AG20443 (cell line): Measurements from ENCODE around the gene OR8K3.

Experiments used
- DNase-seq: peaks from one replicate; pipeline ENCODE4 v3.0.0; 2012; ENCODE audit warnings: low spot score, mixed read lengths

OR8K3 gene

GRCh38 chr11:56314844-56315243, at the start of gene OR8K3:
OR8K3 (plus strand) TSS chr11:56315144; CDS start chr11:56318307, 3,163 bp downstream.
- no peak for DNase-seq

- no peak for DNase-seq
Observed at GRCh38 chr11:56271092-56271491, 43.9 kb upstream of the OR8K3 start.

GRCh38 chr11:56273854-56274253, 41.1 kb upstream of the OR8K3 start, which contains the start of gene OR5T1:
OR5T1 (plus strand) TSS chr11:56274154; CDS start chr11:56275639, 1,485 bp downstream.
- DNase-seq = no peak

GRCh38 chr11:56292154-56292553, 22.8 kb upstream of the OR8K3 start, which contains the start of gene OR8H1:
OR8H1 (minus strand) TSS chr11:56292254; CDS start chr11:56291062, 1,192 bp downstream.
- DNase-seq = no peak

GRCh38 chr11:56296898-56297297, 18.0 kb upstream of the OR8K3 start:
- no peak for DNase-seq

DNA sequence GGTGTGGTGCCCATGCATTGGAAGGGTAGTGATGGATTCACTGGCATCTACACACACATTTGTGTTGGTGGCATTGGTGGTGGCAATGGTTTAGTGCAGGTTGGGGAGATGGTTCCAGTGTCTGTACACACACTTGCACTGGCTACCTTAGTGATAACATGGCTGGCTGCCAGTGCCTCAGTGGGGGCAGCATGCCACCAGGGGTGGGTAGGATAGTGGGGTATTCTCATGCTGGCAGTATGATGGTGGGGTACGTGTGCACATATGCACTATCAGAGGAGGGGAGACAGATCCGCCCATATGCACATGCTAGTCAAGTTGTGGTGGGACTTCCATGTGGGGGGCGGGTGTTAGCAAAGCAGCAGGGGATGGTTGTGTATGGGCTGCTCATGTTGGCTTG, 7.1 kb upstream of the OR8K3 start:
- DNase-seq = peak; percentile 5

DNA sequence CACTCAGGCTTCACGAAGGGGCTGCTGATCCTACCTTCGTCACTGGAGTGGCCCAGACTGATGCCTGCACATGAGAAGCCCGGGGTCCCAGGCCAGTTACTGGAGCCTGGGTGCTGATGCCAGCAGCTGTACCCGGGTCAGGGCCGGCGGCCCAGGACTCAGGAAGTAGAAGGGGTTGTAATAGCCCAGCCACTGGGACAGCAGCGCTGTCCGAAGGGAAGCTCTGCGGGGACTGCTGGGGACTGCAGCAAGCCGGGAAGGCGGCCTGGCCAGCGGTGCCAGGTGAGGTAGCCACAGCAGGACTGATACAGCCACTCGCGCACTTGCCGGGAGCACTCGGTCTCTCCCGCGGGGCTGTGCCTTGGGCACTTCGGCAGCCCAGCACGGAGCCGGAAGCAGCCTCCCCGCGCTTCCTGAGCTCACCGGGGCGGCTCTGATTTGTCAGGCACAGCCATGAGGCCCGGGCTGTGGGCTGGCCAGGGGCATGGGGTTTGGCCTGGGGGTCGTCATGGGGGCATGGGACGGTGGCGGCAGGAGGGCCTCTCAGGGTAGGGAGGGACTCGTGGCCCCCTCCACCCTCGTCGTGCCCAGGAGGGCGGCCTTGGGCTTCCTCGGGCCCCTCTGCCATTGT, 17.0 kb downstream of the OR8K3 start:
- DNase-seq = no peak

DNA sequence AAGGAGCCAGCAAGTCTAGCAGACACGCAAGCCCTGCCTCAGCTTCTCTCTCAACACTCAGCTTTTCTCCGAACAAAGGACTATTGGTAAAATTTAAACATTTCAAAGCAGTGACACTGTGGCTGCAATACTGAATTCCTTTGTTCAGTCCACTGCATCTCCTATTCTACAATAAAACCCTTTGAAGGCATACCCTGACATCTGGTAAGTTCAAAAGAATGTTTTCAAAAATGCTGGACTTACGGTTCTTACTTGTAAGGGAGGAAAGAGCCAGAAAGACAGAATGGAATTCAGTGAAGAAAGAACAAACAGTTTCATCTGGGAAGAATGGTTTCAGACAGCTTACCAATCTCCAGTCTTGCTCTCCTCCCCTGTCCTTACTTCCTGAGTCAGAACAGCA, 18.2 kb downstream of the OR8K3 start:
- DNase-seq = no peak

- DNase-seq = no peak
Observed at GRCh38 chr11:56340289-56340688, 25.3 kb downstream of the OR8K3 start.

DNA sequence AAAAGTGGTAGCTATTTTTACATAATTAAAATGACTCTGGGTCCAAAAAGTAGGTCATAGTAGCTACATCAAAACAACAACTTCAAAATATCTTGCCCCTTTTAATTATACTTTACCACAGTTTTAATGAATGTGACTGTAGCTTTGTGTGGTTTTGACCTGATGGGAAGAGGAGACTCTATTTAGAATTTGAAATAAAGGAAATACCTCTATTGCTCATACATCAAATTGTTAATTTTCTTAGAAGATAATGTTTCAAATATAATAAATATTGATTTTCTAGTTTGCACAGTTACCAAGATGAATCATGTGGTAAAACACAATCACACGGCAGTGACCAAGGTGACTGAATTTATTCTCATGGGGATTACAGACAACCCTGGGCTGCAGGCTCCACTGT, 30.8 kb downstream of the OR8K3 start, which contains the start of gene OR8K1:
OR8K1 (plus strand) TSS at position 301 of the 400 bp plus-strand sequence; CDS start at position 301, 0 bp downstream.
- no peak for DNase-seq

DNA sequence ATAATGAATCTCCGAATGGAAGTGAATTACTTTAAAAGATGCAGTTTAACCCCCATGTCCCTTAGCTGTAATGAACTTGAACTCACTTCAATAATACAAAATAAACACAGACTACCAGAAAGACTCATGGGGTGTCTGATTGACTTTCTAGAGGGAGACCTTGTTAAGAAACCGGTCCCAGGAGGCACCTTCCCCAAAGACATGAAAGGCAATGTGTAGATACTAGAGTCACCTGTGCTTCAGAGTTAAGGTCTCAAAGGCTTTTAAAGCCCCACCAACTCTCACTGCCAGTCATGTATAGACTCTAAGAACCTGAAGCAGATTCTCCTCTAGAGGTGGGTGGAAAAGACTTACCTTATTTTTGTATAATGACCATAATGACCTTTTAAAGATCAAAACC, 39.0 kb downstream of the OR8K3 start, which contains the start of gene OR8J1:
OR8J1 (plus strand) TSS at position 301 of the 400 bp plus-strand sequence. CDS start 5,956 bp downstream, outside the sequence.
- DNase-seq = no peak
